ENCODE measurements around the gene CNTNAP4.

CNTNAP4 gene

DNA sequence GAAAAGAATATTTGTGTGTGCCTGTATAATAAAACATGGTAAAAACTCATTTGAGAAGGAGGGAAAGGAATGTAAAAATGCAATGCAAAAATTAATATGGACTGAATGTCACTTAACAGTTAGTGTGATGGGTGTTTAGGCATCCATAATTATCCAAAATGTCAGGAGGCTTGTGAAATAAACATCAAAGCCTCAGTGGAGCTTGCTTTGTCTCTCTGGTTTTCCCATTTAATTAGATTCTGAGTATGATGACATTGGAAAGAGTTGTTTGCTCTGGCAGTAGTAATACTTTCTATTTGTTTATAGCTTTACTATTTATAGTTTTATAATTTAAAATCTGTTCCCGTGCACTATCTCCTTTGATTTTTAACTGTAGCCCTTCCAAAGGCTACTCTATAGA is 51.9 kb downstream of the CNTNAP4 start:
- TF ChIP-seq, protein P1, sequence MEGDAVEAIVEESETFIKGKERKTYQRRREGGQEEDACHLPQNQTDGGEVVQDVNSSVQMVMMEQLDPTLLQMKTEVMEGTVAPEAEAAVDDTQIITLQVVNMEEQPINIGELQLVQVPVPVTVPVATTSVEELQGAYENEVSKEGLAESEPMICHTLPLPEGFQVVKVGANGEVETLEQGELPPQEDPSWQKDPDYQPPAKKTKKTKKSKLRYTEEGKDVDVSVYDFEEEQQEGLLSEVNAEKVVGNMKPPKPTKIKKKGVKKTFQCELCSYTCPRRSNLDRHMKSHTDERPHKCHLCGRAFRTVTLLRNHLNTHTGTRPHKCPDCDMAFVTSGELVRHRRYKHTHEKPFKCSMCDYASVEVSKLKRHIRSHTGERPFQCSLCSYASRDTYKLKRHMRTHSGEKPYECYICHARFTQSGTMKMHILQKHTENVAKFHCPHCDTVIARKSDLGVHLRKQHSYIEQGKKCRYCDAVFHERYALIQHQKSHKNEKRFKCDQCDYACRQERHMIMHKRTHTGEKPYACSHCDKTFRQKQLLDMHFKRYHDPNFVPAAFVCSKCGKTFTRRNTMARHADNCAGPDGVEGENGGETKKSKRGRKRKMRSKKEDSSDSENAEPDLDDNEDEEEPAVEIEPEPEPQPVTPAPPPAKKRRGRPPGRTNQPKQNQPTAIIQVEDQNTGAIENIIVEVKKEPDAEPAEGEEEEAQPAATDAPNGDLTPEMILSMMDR (IDR thresholded peaks at IDR 0.05; ENCODE audit: control insufficient read depth, insufficient read depth, low read depth, low read length, missing control alignments) = no peak
- no peak for DNase-seq (ENCODE audit: low read depth)
- H3K4me3 ChIP-seq (ENCODE audit: control insufficient read depth, low read depth, low read length) = no peak overlapping the region

DNA sequence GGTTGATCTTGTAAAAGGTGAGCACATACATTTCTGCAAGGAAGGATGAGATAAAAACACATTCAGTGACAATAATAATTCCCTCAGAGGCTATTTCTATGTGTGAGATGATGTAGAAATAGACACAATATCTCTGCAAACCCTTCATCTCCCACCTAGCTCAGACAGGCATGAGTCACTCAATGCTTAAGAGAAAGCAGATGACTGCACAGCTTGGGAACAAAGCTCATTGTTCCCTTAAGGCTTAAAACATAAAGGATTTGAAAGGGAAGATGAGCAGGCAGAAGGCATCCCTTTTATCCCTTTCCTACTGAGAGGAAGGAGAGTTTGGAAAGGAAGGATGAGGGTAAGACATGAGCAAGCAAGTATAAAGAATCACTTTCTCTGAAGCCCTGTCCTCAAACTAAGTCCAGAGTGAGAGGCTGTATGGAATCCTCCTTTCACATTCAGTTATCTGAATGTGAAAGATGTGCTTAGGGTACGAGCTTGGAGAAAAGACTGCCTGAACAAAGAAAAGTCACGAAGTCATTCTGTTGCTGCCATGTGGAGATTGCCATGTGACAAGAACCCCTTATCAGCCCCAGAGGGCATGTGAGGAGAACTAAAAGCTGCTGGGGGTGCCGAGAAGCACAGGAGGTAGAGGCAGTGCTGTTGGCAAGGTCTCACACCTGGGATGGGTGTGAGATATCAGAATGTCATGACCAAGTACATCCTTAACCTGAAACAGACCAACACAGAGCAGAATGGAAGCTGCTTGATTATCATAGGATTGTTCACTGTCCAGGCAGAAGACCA is 58.2 kb downstream of the CNTNAP4 start:
- DNase-seq (ENCODE audit: low read depth) = no peak

DNA sequence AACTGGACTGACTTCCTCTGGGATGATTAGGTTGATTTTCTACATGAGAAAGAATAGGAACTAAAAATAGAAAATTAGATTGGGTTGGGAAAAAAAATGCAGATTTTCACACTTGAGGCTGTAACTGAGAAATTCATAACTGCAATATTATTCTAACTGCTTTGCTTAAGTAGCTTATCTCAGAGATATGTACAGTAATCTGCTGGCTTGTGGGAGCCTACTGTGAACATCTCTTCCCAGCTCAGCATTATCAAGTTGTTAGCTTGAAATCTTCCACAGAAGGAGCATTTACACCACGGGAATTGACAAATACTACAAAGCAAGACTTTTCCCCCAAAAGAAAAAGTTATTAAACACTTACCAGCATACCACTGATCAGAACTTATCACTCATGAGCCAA is 58.9 kb downstream of the CNTNAP4 start:
- TF ChIP-seq, protein P1 (IDR thresholded peaks at IDR 0.05; ENCODE audit: control insufficient read depth, insufficient read depth, low read depth, low read length, missing control alignments) = no peak
- DNase-seq (ENCODE audit: low read depth) = no peak

More for the DNA sequence above, 58.2 kb downstream of the CNTNAP4 start:
- TF ChIP-seq, protein P1 (IDR thresholded peaks at IDR 0.05; ENCODE audit: control insufficient read depth, insufficient read depth, low read depth, low read length, missing control alignments) = no peak
- no peak overlapping the region for H3K4me3 ChIP-seq (ENCODE audit: control insufficient read depth, low read depth, low read length)

DNA sequence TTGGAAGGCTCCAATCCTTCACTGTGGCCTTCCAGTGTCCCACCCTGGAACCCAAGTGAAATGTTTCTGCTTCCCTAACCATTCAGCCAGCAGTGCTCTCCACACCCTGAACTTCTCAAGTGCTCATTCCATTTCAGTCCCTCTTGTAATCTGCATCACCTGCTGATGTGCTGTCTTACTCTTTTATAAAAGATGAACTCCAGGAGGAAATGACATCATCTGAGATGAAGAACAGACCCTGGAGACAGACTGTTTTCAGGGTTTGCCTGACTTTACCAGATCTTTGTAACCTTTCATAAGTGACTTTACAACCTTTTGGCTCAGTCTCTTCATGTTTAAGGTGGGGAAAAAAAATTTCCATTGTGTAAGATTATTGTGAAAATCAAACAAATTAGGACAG is 61.3 kb downstream of the CNTNAP4 start:
- DNase-seq (ENCODE audit: low read depth) = no peak

More for the DNA sequence above, 58.9 kb downstream of the CNTNAP4 start:
- H3K4me3 ChIP-seq (ENCODE audit: control insufficient read depth, low read depth, low read length) = no peak overlapping the region

DNA sequence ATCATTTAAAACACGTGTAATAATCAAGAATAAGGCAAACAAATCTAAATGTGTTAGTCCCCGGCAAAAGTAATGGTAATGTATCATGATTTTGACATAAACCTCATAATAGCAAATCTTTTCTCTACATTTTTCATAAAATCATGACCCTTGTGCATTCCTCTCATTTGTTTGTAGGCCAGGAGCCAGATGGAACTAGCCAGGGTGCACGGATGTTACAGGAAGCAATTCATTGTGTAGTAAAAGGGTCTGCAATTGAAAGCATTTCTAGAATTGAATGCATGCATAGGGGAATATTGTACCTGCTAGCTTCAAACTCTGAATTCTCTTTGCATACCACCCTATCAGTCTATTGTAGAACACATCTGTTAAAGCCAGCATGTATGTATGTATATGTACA is 66.6 kb downstream of the CNTNAP4 start:
- TF ChIP-seq, protein P1 (IDR thresholded peaks at IDR 0.05; ENCODE audit: control insufficient read depth, insufficient read depth, low read depth, low read length, missing control alignments) = no peak
- DNase-seq (ENCODE audit: low read depth) = no peak
- no peak overlapping the region for H3K4me3 ChIP-seq (ENCODE audit: control insufficient read depth, low read depth, low read length)

More for the DNA sequence above, 61.3 kb downstream of the CNTNAP4 start:
- H3K4me3 ChIP-seq (ENCODE audit: control insufficient read depth, low read depth, low read length) = no peak overlapping the region
- TF ChIP-seq, protein P1 (IDR thresholded peaks at IDR 0.05; ENCODE audit: control insufficient read depth, insufficient read depth, low read depth, low read length, missing control alignments) = no peak

DNA sequence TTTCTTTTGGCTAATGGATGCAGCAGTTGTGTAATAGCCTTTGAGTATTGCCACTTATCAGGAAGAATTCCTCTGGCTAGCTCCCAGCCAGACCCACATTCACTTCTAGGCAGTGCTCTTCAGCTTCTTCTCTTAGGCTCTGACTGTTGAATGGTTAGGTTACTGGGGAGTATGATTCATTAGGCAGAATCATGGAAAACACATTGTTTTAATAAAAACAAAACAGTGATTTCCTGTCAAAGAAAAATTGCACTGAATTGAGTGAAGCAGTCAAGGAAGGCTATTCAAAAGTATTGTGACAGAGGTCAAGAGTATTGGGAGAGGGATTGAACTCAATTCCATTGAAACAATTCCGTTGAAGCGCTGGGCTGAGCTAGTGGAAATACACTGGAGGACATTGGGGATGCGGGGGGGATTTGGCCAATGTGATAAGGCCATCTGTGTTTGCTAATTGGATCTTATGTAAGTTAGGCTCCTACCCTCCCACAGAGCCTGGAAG is 68.0 kb downstream of the CNTNAP4 start:
- peak; percentile 8 for DNase-seq (ENCODE audit: low read depth)
- no peak overlapping the region for H3K4me3 ChIP-seq (ENCODE audit: control insufficient read depth, low read depth, low read length)
- TF ChIP-seq, protein P1 (IDR thresholded peaks at IDR 0.05; ENCODE audit: control insufficient read depth, insufficient read depth, low read depth, low read length, missing control alignments) = no peak

Data from AG09309 (cell line).